Measurements from ENCODE around the gene LAPTM4A.
A peak's percentile ranks its signal among the peaks of the same experiment; 100 is the strongest.
"Not testable (repeated sequence)": the region's sequence is repeated elsewhere in the genome, so short reads cannot be mapped to it uniquely, and the experiment has no call there.

Gene LAPTM4A

DNA sequence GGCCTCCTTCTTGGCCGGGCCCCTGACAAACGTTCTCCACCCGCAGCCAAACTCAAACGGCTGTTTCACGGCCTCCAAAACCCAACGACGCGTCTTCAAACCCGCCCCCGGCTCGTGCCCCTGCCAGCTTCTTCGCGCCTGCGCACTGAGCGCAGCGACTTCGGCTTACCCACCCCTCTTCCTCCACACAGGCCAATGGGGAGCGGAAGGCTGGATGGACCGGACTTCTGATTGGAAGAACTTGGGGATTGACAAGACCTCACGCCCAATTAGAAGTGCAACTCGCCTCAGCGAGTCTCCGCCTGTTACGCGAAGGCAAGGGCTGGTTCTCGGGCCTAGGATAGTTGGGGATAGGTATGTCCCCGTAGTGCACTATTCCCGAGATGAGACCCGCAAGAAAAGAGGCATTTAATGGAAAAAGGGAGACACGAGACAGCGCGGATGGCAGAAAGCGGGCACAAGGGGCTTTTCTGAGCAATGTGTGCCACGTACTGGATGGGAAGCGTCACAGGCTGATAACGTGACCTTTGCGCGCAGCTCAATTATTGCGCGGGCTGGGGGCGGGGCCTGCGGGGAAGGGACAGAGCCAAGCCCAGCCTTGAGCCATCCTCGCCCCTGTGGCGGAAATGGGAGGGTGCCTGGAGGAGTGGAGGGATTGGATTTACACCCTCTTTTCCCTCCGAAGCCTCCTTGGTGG, at the start of gene LAPTM4A:
LAPTM4A (minus strand) TSS at position 97 of the 697 bp plus-strand sequence. CDS start 108 bp downstream, outside the sequence.
- DNase-seq (ENCODE audit: low read depth in 1 of 2, low spot score in 1 of 2), result peak; percentile 92 to 97

DNA sequence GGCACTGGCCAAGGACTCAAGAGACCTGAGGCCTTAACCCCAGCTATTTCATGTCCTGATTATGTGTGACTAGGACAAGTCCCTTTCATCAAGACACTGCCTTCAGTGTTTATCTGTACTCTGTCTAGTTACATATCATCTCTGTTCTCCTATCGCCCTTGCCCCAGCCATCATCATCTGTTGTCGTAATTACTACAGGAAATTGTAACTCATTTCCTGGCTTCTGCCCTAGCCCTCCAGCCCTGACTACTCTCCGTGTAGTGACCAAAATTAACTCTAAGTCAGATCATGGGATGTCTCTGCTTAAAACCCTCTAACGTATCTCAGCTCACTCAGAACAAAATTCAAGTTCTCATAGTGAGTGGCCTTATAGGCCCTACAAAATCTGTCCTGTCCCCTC, 49.3 kb upstream of the LAPTM4A start:
- DNase-seq (ENCODE audit: low read depth in 1 of 2, low spot score in 1 of 2), result no peak

DNA sequence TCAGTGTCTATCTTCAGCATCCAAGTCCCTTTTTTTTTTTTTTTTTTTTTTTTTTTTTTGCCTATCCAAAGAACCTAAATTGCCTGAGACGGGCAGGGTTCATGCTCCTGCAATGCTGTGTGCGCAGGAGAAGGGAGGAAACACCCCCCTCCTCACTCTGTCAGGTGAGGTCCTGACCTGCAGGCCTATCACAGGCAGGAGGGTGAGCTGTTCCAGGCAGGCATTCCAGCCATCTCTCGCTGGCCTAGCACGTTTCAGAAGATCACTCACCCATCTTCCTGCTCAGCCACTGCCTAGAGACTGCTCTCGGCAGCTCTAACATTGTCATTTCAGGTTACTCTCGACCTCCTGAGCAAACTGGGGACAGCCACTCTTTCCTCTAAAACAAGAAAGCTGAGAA, 48.4 kb upstream of the LAPTM4A start:
- DNase-seq (ENCODE audit: low read depth in 1 of 2, low spot score in 1 of 2), result no peak

DNA sequence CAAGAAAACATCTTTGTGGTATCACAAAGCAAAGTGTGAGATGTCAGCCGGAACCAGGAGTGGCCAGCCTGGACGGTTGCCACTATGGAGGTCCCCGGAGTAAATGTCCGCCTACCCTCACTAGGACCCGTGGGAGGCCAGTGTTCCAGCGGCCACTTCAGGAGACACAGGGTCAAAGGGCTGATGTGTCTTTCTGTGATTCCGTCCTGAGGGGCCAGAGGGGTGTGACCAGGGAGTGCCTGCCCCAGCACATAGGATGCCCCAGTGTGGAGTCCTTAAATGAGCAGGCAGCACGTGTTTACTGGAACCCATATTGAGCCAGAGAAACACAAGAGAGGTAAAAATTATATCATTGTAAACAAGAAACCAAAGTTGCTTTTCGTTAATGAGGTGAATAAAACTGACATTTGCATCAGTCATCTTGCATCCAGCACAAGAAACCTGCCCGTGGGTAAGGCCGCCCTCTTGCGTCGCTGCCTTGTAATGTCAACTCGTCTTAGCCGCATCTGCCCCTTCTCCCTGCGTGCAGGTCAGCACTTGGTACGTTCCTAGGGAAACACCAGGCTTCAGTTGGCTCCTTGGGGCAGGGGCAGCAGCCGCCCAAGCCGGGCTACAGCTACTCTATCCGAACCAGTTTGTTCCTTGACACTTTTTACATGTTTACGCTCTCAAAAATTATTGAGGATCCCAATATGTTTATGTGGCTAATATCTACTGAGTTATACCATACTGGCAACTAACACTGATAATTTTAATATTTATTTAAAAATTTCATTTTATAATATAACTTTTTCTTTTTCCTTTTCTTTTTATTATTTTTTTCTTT, 46.7 kb upstream of the LAPTM4A start:
- peak; percentile 42 to 56 for DNase-seq (ENCODE audit: low read depth in 1 of 2, low spot score in 1 of 2)

DNA sequence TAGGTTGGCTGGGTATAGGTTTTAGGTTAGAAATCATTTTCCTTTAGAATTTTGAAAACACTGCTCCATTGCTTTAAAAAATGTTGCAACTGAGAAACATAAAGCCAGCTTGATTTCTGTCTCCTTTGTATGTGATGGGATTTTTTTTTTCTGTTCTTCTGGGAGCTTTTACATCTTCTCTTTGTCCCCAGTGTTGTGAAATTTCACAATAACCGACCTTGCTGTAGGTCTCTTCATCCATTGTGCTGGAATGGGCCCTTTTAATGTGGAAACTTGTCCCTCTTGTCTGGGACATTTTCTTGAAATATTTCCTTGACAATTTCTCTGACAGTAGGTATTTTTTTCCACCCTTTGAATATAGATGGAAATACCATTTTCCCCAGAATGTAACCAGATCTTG, 44.0 kb upstream of the LAPTM4A start:
- no peak for DNase-seq (ENCODE audit: low read depth in 1 of 2, low spot score in 1 of 2)

DNA sequence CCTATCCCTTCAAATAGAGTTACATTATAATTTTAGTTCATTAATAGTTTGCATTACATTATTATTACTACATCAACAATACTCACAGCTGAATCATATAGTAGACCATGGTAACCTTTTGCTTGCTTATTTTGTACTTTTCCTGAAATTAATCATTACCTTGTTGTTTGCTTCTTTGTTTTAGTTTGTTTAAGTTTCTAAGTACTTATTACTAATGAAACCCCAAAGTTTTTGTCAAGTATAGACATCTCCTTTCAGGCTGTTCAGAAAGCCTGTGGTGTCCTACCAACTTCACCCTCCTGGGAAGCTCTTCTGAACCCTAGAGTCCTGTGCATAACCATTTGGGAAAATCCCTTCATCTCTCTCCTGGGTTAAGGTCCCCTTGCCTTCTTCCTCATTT, 43.5 kb upstream of the LAPTM4A start:
- no peak for DNase-seq (ENCODE audit: low read depth in 1 of 2, low spot score in 1 of 2)

DNA sequence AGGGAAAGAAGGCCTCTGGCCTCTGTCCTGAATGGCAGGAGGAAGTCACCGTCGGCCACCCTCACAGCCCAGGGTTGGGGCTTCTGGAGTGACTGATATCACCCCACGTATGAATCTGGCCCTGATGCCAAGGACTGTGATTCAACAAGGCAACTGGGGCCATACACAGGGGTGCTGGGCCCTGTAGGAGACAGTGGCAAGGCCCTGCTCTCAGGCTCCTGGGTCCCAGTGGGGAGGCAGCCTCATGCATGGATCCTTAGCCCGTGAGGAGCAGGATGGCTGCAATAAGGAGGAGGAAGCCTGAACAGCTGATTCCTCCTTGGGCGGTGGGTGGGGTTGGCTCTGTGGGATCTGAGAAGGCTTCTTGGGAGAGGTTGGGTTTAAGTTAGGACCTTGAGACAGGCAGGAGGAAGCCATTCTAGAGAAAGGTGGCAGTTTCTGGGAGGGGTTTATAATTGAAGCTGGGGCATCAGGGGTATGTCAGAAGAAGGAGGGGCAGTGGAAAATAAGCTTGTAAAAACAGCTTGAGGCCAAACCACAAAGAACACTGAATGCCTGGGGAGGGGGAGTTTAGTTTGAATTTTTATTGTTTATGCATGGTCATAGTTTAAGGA, 42.8 kb upstream of the LAPTM4A start:
- no peak for DNase-seq (ENCODE audit: low read depth in 1 of 2, low spot score in 1 of 2)

DNA sequence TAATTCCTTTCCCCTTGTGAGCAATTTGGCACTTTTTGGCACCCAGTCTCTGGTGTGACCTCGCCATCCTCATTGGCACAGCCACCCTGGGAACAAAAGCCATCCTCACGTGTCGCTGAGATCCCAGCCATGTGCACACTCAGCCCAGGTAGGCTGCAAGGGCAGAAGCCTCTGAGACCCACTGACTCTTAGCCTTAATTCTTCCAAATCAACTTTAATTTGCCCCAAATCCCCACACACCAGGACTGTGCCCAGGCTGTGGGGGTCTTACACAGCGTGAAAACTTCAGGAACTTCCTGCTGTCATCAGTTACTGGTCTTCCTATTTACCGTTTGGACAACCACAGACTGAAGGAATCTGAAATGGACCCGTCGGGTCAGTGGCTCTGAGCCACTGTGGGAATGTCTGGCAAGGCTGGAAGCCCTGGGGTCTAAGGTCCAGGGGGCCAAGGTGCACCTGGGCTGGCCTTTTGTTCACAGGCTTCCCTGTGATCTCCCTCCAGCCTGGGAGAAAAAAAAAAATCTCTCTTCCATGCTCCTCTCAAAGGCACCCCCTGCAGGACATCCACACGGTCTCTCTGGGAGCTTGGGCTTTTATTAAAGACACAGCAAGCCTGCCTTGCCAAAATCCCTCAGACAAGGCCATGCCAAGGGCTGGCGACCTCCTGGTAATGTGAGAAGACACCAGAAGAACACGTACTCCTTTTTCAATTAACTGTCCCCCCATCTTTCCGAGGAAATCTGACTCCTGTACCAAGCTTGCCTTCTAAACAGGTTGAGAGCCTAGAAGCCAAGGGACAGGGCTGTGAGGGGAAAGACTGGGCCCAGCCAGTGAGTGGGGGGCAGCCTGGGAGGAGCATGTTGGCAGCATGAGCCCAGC, 42.1 kb upstream of the LAPTM4A start:
- no peak for DNase-seq (ENCODE audit: low read depth in 1 of 2, low spot score in 1 of 2)

DNA sequence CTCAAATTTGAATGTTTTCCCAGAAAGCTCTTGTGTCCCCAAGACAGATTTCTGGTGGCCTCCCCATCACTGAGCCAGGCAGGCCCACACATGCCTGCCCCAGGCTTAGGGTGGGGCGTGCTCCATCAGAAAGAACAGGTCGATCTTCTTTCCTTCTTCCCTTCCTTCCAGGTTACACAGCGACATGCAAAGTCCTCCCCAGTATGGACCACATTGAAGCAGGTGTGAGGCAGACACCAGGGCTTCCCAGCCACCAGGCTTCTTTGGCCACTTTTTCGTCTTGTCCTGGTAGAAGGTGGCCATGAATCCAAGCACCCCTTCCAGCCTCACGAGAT, 41.4 kb upstream of the LAPTM4A start:
- DNase-seq (ENCODE audit: low read depth in 1 of 2, low spot score in 1 of 2), result no peak

DNA sequence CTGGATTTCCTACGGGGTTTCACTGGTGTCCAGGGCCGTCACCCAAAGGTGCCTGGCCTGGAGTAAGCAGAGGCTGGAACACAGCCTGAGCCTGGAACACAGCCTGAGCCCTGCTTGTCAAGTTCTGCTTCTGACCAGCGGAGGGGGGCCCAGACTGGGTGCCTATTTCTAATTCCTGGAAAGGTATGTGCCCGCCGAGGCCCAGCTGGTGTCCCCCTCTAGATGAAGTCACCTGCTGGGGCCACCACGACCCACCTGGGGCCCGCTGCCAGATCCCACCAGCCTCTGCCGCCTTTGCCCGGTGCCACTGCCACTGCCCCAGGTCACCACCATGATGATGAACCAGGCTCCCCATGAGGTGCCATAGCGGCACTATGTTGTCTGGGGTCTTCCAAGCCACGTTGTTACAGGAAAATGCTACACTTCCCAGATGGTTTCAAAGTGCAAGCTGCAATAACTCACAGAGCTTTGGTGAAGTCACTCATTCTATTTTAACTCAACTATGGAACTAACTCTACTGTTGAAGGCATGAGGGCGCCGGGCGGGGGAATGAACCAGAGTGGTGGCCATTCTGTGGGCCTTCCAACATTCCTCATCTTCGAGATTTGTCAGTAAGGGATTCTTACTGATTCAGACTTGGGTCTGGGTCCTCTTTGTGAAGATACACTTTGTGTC, 40.9 kb upstream of the LAPTM4A start:
- DNase-seq (ENCODE audit: low read depth in 1 of 2, low spot score in 1 of 2), result no peak

DNA sequence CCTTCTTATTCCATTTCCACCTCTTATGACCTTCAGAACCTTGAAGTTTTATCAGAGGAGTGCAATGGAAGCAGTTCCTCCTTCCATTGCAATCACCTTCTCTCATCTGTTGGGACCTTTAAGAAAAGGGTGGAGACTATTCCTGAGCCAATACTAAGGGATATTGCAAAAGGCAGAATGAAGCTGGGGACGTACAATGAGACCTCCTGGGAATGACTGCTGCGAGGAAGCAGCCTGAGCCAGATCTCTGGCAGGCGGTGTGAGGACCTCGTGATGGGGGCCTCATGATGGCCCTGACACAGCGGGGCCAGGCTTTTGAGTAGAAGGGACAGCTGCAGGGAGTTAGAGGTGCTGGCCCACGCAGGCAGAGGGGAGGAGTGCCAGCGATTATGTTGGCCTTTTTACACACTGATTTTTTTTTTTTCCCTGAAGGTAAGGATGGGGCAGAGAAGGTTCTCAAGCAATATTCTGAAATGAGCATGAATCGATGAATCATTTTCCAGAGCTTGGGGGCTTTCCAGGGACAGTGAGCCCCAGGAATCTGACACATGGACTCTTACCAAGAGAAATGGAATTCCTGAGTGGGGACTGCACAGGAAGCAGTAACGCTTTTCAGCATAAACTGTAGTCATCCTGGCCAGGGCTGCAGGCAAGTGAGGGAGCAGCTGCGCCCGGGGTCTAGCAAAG, 40.0 kb upstream of the LAPTM4A start:
- no peak for DNase-seq (ENCODE audit: low read depth in 1 of 2, low spot score in 1 of 2)

DNA sequence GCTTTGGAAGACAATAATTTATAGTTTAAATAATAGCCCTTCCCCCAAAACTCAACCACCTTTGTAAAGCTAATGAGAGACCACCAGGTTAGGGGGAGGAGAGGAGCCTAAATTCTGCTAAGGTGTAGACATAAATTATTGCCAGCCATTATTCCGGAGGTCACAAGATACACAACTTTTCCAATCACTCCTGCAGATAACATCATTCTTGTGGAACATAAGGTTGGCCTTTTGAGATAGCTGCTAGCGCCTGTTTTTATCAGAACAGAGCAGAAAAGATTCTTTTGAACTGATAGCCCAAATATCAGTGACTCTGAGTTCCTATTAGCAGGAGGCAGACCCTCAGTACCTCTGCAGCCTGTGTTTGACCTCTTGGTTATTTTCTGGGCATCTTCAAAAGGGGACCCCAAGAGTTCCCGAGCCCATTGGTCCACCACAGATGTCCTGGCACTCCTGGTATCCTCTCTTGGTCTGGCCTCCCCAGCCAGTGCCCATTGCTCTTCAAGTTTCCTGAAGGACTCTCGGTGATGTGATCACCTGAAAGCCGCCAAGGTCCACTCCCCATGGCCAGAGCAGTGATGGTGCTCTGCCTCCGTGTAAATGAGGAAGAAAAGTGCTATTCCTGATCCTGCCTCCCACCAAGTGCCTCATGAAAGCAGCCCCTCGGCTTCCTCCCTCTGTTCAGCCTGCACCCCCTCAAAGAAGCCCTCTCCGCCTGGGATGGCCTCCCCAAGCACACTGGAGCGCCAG, 38.5 kb upstream of the LAPTM4A start:
- DNase-seq (ENCODE audit: low read depth in 1 of 2, low spot score in 1 of 2), result no peak

DNA sequence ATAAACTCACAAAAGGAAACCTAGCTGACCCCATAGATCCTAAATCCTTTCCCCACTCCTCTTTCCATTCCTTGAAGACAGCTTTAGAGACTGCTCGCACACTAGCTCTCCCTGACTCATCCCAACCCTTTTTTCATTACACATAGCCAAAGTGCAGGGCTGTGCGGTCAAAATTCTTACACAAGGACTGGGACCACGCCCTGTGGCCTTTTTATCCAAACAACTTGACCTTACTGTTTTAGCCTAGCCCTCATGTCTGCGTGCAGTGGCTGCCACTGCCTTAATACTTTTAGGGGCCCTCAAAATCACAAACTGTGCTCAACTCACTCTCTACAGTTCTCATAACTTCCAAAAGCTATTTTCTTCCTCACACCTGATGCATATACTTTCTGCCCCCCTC, 34.5 kb upstream of the LAPTM4A start:
- DNase-seq (ENCODE audit: low read depth in 1 of 2, low spot score in 1 of 2), result not testable (repeated sequence)

DNA sequence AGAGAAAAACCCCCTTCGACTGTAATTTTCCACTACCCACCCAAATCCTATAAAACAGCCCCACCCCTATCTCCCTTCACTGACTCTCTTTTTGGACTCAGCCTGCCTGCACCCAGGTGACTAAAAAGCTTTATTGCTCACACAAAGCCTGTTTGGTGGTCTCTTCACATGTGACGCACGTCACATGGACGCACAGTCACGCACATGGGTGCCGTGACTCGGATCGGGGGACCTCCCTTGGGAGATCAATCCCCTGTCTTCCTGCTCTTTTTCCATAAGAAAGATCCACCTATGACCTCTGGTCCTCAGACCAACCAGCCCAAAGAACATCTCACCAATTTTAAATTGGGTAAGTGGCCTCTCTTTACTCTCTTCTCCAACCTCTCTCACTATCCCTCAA, 31.4 kb upstream of the LAPTM4A start:
- DNase-seq (ENCODE audit: low read depth in 1 of 2, low spot score in 1 of 2), result not testable (repeated sequence)

DNA sequence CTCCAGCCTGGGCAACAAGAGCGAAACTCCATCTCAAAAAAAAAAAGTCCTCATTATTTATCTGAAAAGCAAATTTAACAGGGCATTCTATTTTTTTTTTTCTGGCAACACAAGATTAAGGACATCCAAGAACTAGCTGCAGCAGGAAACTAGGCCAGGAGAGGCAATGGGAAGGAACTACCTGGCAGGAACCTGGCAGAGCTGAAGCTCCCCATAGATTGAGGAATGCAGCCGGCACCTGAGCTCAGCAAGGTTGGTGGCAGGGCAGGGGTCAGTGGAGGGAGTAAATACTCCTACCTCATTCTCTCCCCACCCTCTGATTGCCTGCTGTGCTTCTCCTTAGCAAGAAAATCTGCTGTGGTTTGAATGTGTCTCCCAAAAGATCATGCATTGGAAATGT, 30.4 kb upstream of the LAPTM4A start:
- DNase-seq (ENCODE audit: low read depth in 1 of 2, low spot score in 1 of 2), result no peak

DNA sequence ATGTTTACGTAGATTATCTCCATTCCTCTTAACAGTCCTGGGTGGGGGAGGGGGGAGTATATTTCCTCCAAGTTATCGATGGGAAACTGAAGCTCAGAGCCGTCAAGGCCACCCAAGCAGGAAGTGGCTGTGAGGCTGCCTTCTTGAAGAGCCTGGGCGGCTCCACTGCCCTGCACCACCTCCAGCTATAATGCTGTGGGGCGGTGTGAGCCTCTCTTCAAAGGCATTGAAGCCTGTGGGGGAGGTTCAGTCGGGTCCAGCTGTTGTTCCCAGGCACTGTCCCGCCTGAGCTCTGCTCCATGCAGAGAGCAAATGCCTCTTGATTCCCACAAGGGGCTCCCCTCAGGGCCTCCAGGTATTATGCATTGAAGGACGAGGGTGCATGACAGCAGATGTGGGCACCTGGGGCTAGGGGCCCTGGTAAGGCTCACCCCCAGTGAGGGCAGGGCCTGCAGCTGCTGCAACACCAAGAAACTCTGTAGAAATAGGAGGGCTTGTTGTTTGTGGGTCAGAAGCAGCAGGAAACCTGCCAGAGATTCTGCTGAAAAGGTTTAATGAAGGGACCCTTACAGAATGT, 29.5 kb upstream of the LAPTM4A start:
- no peak for DNase-seq (ENCODE audit: low read depth in 1 of 2, low spot score in 1 of 2)

DNA sequence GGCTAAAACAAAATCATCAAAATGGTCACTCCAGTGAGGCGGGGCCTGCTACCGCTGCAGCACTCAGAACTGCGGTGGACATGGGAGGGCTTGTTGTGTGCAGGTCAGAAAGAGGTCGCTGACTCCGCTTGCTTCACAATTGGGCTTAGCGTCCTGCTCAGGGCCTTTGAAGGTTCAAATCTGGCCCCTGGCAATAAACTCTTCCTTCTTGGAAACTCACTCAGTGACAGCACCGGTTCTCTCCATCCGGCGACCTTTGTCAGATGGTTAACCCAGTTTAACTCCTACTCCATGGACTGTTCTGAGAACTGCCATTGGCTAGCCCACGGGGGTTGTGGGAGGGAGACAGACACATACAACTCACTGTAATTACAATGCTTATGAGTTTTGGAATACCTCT, 29.0 kb upstream of the LAPTM4A start:
- DNase-seq (ENCODE audit: low read depth in 1 of 2, low spot score in 1 of 2), result no peak

DNA sequence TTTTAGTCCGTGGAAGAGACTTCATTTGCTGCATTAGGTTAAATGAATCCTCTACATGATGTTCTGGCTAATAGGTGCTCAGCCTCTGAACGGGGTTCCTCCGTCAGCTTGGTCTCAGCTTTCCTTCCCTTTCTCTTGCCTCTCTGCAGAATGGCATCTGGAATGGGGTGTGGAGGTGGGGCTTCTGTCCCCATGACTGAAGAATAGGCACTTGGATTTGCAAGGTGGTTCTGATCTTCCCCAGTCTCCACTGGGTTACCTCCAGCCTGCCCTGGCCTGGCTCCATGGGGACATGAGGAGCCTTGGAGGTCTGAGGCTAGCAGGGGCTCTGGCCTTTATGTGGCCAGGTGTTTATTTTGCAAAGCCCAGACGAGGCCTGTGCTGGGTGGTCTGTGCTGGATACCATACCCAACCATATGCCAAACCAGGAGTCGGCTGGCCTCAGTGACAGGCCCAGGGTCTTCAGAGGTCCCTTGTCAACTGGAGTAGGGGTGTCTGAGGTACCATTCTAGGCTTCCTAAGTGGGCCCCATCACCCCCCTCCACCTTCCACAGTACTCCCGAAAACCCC, 28.2 kb upstream of the LAPTM4A start:
- DNase-seq (ENCODE audit: low read depth in 1 of 2, low spot score in 1 of 2), result no peak

DNA sequence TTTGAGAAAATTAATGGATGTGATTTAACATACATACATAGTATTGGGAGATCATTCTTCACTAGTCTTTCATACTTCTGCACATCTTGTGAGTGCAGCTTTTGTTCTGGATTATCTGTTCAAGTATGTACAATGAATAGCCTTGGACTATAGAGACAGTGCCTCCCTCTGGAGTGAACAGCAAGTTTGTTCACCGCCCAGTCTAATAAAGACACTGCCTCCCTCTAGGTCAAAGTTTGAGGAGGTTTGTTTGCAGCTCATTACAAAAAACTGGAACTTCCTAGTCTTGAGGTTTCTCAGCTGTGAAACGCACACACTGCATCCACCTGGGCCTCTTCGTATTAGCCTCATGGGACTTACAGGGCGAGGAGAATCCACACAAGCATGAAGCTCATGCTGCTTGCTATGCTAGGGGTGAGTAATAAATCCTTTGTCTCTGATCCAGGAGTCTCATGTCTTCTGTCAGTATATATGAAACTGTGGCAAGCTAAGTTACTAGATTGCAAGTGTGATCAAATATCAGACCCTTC, 26.0 kb upstream of the LAPTM4A start:
- no peak for DNase-seq (ENCODE audit: low read depth in 1 of 2, low spot score in 1 of 2)

Data from activated T-helper 1 cell treated with anti-CD3 and anti-CD28 coated beads, Interleukin-2, amount 50 U/mL, for 16 hours (primary cell).